NCI-H1694 treated with DMSO at 0.1 percent for 48 hours (cell line): ENCODE measurements around the gene SWT1.
"Not testable (repeated sequence)": the region's sequence is repeated elsewhere in the genome, so short reads cannot be mapped to it uniquely, and the experiment has no call there.

Experiments
- DNase-seq: peaks from one replicate; lab custom pipeline; 2025; lab: John Stamatoyannopoulos, UW

The SWT1 gene

DNA sequence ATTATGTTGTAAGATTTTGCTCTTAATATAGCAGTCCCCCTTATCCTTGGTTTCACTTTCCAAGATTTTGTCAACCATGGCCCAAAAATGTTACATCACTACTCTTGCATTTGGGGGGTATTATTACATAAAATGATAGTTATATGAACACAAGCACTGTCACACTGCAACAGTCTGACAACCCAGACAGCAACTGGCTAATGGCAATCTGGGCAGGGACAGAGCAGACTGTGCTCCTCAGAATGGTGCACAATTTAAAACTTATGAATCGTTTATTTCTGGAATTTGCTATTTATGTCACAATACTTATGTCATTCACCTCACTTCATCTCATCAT lies 162.1 kb downstream of the SWT1 start:
- no peak for DNase-seq

DNA sequence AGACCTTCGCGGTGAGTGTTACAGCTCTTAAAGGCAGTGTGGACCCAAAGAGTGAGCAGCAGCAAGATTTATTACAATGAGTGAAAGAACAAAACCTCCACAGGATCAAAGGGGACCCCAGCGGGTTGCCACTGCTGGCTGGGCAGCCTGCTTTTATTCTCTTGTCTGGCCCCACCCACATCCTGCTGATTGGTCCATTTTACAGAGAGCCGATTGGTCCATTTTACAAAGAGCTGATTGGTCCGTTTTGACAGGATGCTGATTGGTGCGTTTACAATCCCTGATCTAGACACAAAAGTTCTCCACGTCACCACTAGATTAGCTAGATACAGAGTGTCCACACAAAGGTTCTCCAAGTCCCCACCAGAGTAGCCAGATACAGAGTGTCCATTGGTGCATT lies 164.1 kb downstream of the SWT1 start:
- not testable (repeated sequence) for DNase-seq

DNA sequence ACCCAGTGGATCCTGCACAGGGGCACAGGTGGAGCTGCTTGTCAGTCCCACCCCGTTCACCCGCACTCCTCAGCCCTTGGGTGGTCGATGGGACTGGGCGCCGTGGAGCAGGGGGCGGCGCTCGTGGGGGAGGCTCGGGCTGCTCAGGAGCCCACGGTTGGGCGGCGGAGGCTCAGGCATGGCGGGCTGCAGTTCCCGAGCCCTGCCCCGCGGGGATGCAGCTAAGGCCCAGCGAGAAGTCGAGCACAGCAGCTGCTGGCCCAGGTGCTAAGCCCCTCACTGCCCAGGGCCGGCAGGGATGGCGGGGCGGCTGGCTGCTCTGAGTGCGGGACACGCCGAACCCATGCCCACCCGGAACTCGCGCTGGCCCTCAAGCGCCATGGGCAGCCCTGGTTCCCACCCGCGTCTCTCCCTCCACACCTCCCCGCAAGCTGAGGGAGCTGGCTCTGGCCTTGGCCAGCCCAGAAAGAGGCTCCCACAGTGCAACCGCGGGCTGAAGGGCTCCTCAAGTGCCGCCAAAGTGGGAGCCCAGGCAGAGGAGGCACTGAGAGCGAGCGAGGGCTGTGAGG lies 164.8 kb downstream of the SWT1 start:
- DNase-seq, result not testable (repeated sequence)

DNA sequence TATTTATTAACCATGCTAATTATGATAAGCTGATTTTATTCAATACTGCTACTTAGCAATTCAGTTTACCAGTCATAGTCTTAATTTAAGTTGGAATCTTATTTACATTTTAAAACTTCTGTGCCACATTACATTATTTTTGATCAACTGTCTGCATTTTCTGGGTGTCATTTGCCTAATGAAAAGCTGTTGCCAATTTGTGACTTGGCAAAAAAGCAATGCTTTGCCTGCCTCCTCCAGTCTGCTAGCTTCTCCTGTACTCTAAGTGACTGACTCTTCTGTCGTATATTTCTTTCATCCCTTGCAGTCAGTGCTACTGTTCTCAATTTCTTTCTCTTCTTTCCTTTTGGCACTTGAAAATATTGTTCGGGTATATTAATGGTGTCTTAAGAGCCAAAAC lies 165.7 kb downstream of the SWT1 start:
- no peak for DNase-seq

DNA sequence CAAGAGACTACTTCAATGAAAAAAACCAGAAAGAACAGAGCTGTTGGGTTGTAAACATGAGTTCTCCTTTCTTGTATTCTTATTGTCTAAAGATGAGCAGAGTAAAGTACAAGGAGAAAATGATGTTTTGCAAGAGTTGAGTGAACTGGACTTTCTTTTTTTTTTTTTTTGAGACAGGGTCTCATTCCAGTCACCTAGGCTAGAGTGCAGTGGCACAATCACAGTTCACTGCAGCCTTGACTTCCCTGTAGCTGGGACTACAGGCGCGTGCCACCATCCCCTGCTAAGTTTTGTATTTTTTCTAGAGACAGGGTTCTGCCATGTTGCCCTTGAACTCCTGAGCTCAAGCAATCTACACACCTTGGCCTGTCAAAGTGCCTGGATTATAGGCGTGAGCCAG lies 167.2 kb downstream of the SWT1 start:
- no peak for DNase-seq

DNA sequence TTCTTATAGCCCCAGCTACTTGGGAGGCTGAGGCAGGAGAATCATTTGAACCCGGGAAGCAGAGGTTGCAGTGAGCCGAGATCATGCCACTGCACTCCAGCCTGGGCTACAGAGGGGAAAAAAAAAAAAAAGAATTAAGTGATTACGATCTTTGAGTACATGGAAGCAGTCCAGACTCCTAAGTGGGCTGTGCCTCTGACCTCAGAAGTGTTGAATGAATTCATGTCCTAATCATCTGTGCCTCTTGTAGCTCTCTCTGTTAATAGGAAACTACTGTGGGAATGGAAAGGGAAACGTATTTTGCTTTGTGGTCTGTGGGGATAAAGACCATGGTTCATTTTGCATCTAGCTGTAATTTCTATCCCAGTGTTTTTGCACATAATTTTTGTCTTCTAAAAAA lies 168.4 kb downstream of the SWT1 start:
- DNase-seq, result no peak

DNA sequence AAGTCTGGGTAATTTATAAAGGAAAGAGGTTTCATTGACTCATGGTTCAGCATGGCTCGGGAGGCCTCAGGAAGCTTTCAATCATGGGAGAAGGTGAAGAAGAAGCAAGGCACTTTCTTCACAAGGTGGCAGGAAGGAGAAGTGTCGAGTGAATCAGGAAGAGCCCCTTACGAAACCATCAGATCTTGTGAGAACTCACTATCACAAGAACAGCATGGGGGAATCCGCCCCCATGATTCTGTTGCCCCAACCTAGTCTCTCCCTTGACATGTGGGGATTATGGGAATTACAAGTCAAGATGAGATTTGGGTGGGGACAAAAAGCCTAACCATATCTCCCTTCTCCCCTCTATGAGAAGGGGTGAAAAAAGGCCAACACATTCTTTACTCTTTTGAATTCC lies 171.3 kb downstream of the SWT1 start:
- no peak for DNase-seq

DNA sequence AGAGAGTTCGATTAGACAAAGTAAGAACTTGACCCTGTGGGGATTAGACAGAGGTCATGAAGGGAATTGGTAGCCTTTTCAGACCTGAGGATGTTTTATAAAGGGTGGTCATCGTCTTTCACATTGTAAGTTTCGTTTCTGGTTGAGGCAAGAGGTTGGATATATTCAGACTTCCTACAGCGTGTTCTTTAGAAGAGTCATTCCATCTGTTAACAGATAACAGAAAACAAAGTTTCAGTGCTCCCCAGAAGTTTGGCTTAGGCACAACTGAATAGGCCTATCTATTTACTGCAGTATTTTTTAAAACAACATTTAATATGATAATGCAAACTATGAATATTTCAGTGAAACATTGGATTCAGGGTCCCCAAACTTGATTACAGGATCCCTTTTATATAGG lies 177.2 kb downstream of the SWT1 start:
- no peak for DNase-seq

DNA sequence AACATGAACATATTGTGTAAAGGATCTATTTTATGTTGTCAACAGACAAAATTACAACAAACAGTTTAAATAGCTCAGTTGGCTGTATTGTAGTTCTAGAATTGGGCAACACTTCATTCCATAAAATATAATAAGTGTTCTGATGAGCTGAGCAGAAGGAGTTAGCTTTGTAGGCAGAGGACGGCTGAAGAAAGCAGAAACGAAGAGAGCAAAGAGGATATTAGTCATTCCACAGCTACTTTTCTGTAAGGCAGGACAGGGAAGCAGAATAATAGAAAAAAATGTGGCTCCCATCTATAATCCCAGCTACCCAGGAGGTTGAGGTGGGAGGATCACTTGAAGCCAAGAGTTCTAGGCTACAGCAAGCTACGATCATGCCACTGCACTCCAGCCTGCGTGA lies 180.3 kb downstream of the SWT1 start:
- no peak for DNase-seq

DNA sequence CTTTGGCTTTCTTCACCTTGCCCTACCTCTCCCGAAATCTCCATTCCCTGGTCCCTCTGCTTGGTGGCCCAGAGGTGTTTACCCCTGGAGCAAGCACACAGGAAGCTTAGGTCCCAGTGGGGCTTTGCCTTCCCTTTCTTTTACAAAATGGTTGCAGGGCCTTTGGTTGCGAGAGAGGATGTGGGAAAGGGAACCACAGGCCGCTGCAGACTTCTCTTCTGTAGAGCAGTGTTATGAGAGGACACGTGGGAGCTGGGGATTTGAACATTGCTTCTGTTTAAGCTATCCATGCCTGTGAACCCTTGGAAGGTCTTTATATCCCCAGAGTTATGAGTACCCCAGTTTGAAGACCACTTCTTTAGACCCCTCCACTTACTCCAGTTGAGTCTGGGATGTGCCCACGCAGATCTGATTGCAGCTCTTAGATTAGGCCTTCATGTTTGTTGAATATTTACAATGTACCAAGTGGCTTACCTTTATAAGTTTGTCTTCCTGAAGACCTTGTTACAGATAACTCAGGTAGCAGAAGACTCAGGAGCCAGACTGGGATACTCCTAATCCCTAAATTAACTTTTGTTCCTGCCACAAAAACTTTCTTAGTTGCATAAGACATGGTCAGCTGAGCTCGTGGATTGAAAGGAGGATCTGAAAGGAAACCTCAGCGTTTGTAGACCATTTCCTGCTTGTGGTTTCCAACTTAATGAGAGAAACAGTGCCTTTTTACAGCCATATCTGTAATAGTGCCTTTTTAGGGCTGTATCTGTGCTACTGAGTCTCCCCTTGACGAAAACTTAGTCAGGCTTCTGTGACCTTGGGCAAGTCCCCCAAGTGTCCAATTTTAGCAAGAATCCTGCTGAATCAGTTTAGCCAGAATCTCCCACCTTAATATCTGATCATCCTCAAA lies 182.0 kb downstream of the SWT1 start:
- no peak for DNase-seq

DNA sequence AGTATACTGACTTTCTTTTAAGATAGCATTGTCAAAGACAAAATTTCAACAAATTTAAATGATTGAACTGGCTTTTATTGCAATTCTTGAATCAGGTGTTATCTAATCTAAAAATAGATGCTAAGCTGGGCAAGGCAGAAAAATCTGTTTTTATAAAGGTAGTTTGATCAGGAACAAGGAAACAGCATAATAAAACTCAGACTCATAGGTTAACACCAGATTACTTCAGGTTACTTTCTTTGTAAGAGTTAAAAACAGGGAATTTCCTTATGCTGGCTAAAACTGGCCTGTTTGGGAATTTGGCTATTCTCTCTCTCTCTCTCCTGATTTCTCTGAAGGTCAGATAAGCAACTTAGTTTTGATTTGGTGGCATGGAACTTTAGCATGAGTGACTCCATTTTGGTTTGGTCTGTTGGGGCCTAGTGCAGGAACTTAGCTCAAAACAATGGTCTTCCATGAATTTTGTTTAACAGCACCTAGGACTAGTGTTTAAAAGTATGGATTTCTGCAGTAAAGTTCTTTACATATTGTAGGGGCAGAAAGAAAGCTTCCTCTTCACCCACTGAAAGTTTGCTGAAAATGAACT lies 184.3 kb downstream of the SWT1 start:
- no peak for DNase-seq
